ENCODE results near the gene SH3PXD2B. TPM values are rescaled to one million over a fixed set of nuclear protein-coding genes. Genes with fewer than 3 reads are reported as not detected.

Gene SH3PXD2B
- total RNA-seq, 6 experiments from 2014 or later: 2.5 to 6.8 (median 5.2) TPM

GRCh38 chr5:172433071-172433470 lies 21.3 kb downstream of the SH3PXD2B start:
- 78% methylated on average over 3 of the region's 3 CpGs for WGBS (ENCODE audit: insufficient coverage, low coverage, low lambda C conversion rate, missing lambda C conversion rate)
- Histone ChIP-seq H3K4me1 (no peaks in the 10 kb centered on the region), H3K4me3 (no peak overlapping the region), H3K36me3 (no peaks in the 10 kb centered on the region), H3K9me3 (no peaks in the 10 kb centered on the region), H3K27ac (no peak overlapping the region), H3K27me3 (no peaks in the 10 kb centered on the region)
- ATAC-seq (no peak), DNase-seq (no peak)
- intact Hi-C loops (cut with DNase I): no loop called here
- TF ChIP-seq CTCF (IDR thresholded peaks at IDR 0.05) (no peak), POLR2A (IDR thresholded peaks at IDR 0.05) (no peak)

GRCh38 chr5:172430354-172430753 lies 24.0 kb downstream of the SH3PXD2B start:
- Histone ChIP-seq H3K36me3 (no peaks in the 10 kb centered on the region), H3K27ac (no peak overlapping the region), H3K4me3 (no peak overlapping the region), H3K27me3 (no peaks in the 10 kb centered on the region), H3K4me1 (no peaks in the 10 kb centered on the region), H3K9me3 (no peaks in the 10 kb centered on the region)
- intact Hi-C loops (cut with DNase I): no loop called here
- no peak for ATAC-seq
- no CpG with 5 or more reads among the region's 2 CpGs for WGBS (ENCODE audit: insufficient coverage, low coverage, low lambda C conversion rate, missing lambda C conversion rate)
- TF ChIP-seq CTCF (IDR thresholded peaks at IDR 0.05): no peak
- TF ChIP-seq POLR2A (IDR thresholded peaks at IDR 0.05): no peak
- DNase-seq: no peak

- intact Hi-C loops (cut with DNase I): no loop called here
- ATAC-seq: peak; percentile 33 to 65 (median 50)
- Histone ChIP-seq H3K36me3 (no peaks in the 10 kb centered on the region), H3K4me1 (no peaks in the 10 kb centered on the region), H3K9me3 (no peaks in the 10 kb centered on the region), H3K27me3 (no peaks in the 10 kb centered on the region), H3K4me3 (no peak overlapping the region), H3K27ac (no peak overlapping the region)
- TF ChIP-seq POLR2A (IDR thresholded peaks at IDR 0.05): no peak
- no peak for TF ChIP-seq CTCF (IDR thresholded peaks at IDR 0.05)
- DNase-seq: no peak
- WGBS (ENCODE audit: insufficient coverage, low coverage, low lambda C conversion rate, missing lambda C conversion rate): 69% methylated on average over 4 of the region's 8 CpGs
These were observed 25.0 kb downstream of the SH3PXD2B start for GRCh38 chr5:172429201-172429940.

- H3K27ac ChIP-seq: no peak overlapping the region
- peak in 3 of 4 donors; percentile 18 to 32 (median 24) for ATAC-seq
- DNase-seq: no peak
- no peaks in the 10 kb centered on the region for H3K27me3 ChIP-seq
- TF ChIP-seq CTCF (IDR thresholded peaks at IDR 0.05): no peak
- no peak for TF ChIP-seq POLR2A (IDR thresholded peaks at IDR 0.05)
- H3K9me3 ChIP-seq: no peaks in the 10 kb centered on the region
- WGBS (ENCODE audit: insufficient coverage, low coverage, low lambda C conversion rate, missing lambda C conversion rate): 79% methylated on average over 10 of the region's 12 CpGs
- no peaks in the 10 kb centered on the region for H3K4me1 ChIP-seq
- H3K36me3 ChIP-seq: no peaks in the 10 kb centered on the region
- intact Hi-C loops (cut with DNase I): no loop called here
- no peak overlapping the region for H3K4me3 ChIP-seq
These were observed 25.8 kb downstream of the SH3PXD2B start for GRCh38 chr5:172428224-172429166.

Measured in right lobe of liver (tissue), 6 donors.